ENCODE measurements around the gene BBS12. TPM values are rescaled to one million over a fixed set of nuclear protein-coding genes. Genes with fewer than 3 reads are reported as not detected.

The BBS12 gene
- total and polyA plus RNA-seq, 9 of the 15 experiments (the other 6 are each of a cell fraction or from before 2014, with no cell fraction given), result 2.7 to 6.5 (median 3.3) TPM

GRCh38 chr4:122775987-122776836 is 43.7 kb downstream of the BBS12 start (continued):
- TF ChIP-seq, protein P1, sequence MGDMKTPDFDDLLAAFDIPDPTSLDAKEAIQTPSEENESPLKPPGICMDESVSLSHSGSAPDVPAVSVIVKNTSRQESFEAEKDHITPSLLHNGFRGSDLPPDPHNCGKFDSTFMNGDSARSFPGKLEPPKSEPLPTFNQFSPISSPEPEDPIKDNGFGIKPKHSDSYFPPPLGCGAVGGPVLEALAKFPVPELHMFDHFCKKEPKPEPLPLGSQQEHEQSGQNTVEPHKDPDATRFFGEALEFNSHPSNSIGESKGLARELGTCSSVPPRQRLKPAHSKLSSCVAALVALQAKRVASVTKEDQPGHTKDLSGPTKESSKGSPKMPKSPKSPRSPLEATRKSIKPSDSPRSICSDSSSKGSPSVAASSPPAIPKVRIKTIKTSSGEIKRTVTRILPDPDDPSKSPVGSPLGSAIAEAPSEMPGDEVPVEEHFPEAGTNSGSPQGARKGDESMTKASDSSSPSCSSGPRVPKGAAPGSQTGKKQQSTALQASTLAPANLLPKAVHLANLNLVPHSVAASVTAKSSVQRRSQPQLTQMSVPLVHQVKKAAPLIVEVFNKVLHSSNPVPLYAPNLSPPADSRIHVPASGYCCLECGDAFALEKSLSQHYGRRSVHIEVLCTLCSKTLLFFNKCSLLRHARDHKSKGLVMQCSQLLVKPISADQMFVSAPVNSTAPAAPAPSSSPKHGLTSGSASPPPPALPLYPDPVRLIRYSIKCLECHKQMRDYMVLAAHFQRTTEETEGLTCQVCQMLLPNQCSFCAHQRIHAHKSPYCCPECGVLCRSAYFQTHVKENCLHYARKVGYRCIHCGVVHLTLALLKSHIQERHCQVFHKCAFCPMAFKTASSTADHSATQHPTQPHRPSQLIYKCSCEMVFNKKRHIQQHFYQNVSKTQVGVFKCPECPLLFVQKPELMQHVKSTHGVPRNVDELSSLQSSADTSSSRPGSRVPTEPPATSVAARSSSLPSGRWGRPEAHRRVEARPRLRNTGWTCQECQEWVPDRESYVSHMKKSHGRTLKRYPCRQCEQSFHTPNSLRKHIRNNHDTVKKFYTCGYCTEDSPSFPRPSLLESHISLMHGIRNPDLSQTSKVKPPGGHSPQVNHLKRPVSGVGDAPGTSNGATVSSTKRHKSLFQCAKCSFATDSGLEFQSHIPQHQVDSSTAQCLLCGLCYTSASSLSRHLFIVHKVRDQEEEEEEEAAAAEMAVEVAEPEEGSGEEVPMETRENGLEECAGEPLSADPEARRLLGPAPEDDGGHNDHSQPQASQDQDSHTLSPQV (IDR thresholded peaks at IDR 0.05), result peak; percentile 50; the same call in 1 of the 2 replicates
- 0 out of 6 replicates have a peak, but pooled peaks of 2 of the 3 experiments have one; percentile 7 to 10 for TF ChIP-seq CTCF (IDR thresholded peaks at IDR 0.05 in 2 of 3, conservative IDR thresholded peaks at IDR 0.05 in 1 of 3; ENCODE audit: insufficient read depth in 2 of 3, low read depth in 1 of 3, low read length in 3 of 3)
- peak; percentile 88 for TF ChIP-seq NCOR1 (IDR thresholded peaks at IDR 0.05)
- TF ChIP-seq MED1 (CRISPR knock-in tag; IDR thresholded peaks at IDR 0.05; ENCODE audit: borderline replicate concordance), result no peak
- peak; percentile 36; the same call in 1 of the 2 replicates for TF ChIP-seq NFRKB (IDR thresholded peaks at IDR 0.05; ENCODE audit: low read depth)
- no peak for TF ChIP-seq GABPA (tag; conservative IDR thresholded peaks at IDR 0.05; ENCODE audit: low read depth)
- no peak for TF ChIP-seq ZNF444 (CRISPR knock-in tag; IDR thresholded peaks at IDR 0.05)
- TF ChIP-seq RBM17 (IDR thresholded peaks at IDR 0.05; ENCODE audit: borderline replicate concordance, low read depth, low read length), result no peak
- no peak for TF ChIP-seq GTF2B (IDR thresholded peaks at IDR 0.05; ENCODE audit: extremely low read depth, insufficient read length)
- peak; percentile 93 for TF ChIP-seq ZEB2 (IDR thresholded peaks at IDR 0.05)
- TF ChIP-seq ZNF12 (CRISPR knock-in tag; IDR thresholded peaks at IDR 0.05), result no peak
- TF ChIP-seq ZNF408 (CRISPR knock-in tag; IDR thresholded peaks at IDR 0.05; ENCODE audit: low read depth), result no peak
- TF ChIP-seq MLLT1 (IDR thresholded peaks at IDR 0.05), result 0 out of 4 replicates have a peak, but pooled peaks have one; percentile 16 to 46
- TF ChIP-seq ZBTB1 (CRISPR knock-in tag; IDR thresholded peaks at IDR 0.05; ENCODE audit: borderline replicate concordance, low read depth), result no peak
- TF ChIP-seq EGR1 (conservative IDR thresholded peaks at IDR 0.05), result peak; percentile 94
- no peak for TF ChIP-seq ZNF780A (CRISPR knock-in tag; IDR thresholded peaks at IDR 0.05)

Measured in K562 (cell line).